GM23248 (cell line): ENCODE results near the gene SMYD3.
"Not testable (repeated sequence)": the region's sequence is repeated elsewhere in the genome, so short reads cannot be mapped to it uniquely, and the experiment has no call there.

Experiments
- EZH2 ChIP-seq: fragments of 200-600 bp; sonication (generic); IDR thresholded peaks from 2 replicates; pipeline ENCODE4 v1.6.1; 2018; ENCODE audit warnings: antibody characterized with exemption, mild to moderate bottlenecking; ENCODE audit not compliant: insufficient read depth, poor library complexity, severe bottlenecking
- EZH2phosphoT487 ChIP-seq: fragments of 200-600 bp; sonication (generic); IDR thresholded peaks from 2 replicates; pipeline ENCODE4 v1.6.1; 2018; ENCODE audit warnings: antibody characterized with exemption, moderate library complexity, mild to moderate bottlenecking, low read depth; ENCODE audit not compliant: insufficient read depth

- not testable (repeated sequence) for TF ChIP-seq EZH2, EZH2phosphoT487
Observed at GRCh38 chr1:246071981-246072380, 435.1 kb downstream of the SMYD3 start.
